ENCODE measurements around the gene ARHGAP10.

The ARHGAP10 gene

GRCh38 chr4:147958489-147959065 is 226.7 kb downstream of the ARHGAP10 start:
- Mint-ChIP-seq H3K27ac (no peak overlapping the region), H3K27me3 (peaks cover 4% of the 10 kb centered on the region), H3K4me3 (no peak overlapping the region), H3K36me3 (no peaks in the 10 kb centered on the region), H3K4me1 (no peaks in the 10 kb centered on the region), H3K9me3 (no peaks in the 10 kb centered on the region)
- DNase-seq (ENCODE audit: low spot score in 2 of 2) (no peak), ATAC-seq (ENCODE audit: low read depth) (no peak)

- Mint-ChIP-seq H3K27ac (no peak overlapping the region), H3K4me3 (no peak overlapping the region), H3K4me1 (no peaks in the 10 kb centered on the region), H3K9me3 (no peaks in the 10 kb centered on the region), H3K36me3 (no peaks in the 10 kb centered on the region), H3K27me3 (peaks cover 6% of the 10 kb centered on the region)
- DNase-seq (ENCODE audit: low spot score in 2 of 2) (no peak), ATAC-seq (ENCODE audit: low read depth) (no peak)
Observed at GRCh38 chr4:147960971-147961370, 229.1 kb downstream of the ARHGAP10 start.

GRCh38 chr4:147963839-147964238 is 232.0 kb downstream of the ARHGAP10 start:
- DNase-seq (ENCODE audit: low spot score in 2 of 2) (no peak), ATAC-seq (ENCODE audit: low read depth) (no peak)
- no peak overlapping the region for H3K27ac Mint-ChIP-seq
- peaks cover 6% of the 10 kb centered on the region for H3K27me3 Mint-ChIP-seq
- no peak overlapping the region for H3K4me3 Mint-ChIP-seq
- H3K36me3 Mint-ChIP-seq = no peaks in the 10 kb centered on the region
- H3K4me1 Mint-ChIP-seq = no peaks in the 10 kb centered on the region
- H3K9me3 Mint-ChIP-seq = no peaks in the 10 kb centered on the region

GRCh38 chr4:147964266-147964880 is 232.5 kb downstream of the ARHGAP10 start:
- DNase-seq (ENCODE audit: low spot score in 2 of 2) (no peak), ATAC-seq (ENCODE audit: low read depth) (no peak)
- no peaks in the 10 kb centered on the region for H3K9me3 Mint-ChIP-seq
- no peak overlapping the region for H3K27ac Mint-ChIP-seq
- no peak overlapping the region for H3K4me3 Mint-ChIP-seq
- H3K27me3 Mint-ChIP-seq = peaks cover 6% of the 10 kb centered on the region
- no peaks in the 10 kb centered on the region for H3K4me1 Mint-ChIP-seq
- no peaks in the 10 kb centered on the region for H3K36me3 Mint-ChIP-seq

GRCh38 chr4:147965056-147965455 is 233.2 kb downstream of the ARHGAP10 start:
- H3K27ac Mint-ChIP-seq = no peak overlapping the region
- ATAC-seq (ENCODE audit: low read depth) (no peak), DNase-seq (ENCODE audit: low spot score in 2 of 2) (no peak)
- no peaks in the 10 kb centered on the region for H3K36me3 Mint-ChIP-seq
- H3K27me3 Mint-ChIP-seq = peaks cover 6% of the 10 kb centered on the region
- no peaks in the 10 kb centered on the region for H3K4me1 Mint-ChIP-seq
- no peak overlapping the region for H3K4me3 Mint-ChIP-seq
- H3K9me3 Mint-ChIP-seq = no peaks in the 10 kb centered on the region

GRCh38 chr4:147965873-147966272 is 234.0 kb downstream of the ARHGAP10 start:
- peaks cover 6% of the 10 kb centered on the region for H3K27me3 Mint-ChIP-seq
- H3K4me3 Mint-ChIP-seq = no peak overlapping the region
- DNase-seq (ENCODE audit: low spot score in 2 of 2) (no peak), ATAC-seq (ENCODE audit: low read depth) (no peak)
- H3K9me3 Mint-ChIP-seq = no peaks in the 10 kb centered on the region
- no peaks in the 10 kb centered on the region for H3K36me3 Mint-ChIP-seq
- H3K27ac Mint-ChIP-seq = no peak overlapping the region
- H3K4me1 Mint-ChIP-seq = no peaks in the 10 kb centered on the region

GRCh38 chr4:147968641-147969040 is 236.8 kb downstream of the ARHGAP10 start:
- no peak for DNase-seq (ENCODE audit: low spot score in 2 of 2)
- no peak overlapping the region for H3K27ac Mint-ChIP-seq
- no peak for ATAC-seq (ENCODE audit: low read depth)
- no peak overlapping the region for H3K4me3 Mint-ChIP-seq
- H3K36me3 Mint-ChIP-seq = no peaks in the 10 kb centered on the region
- peaks cover 5% of the 10 kb centered on the region for H3K27me3 Mint-ChIP-seq
- no peaks in the 10 kb centered on the region for H3K4me1 Mint-ChIP-seq
- no peaks in the 10 kb centered on the region for H3K9me3 Mint-ChIP-seq

GRCh38 chr4:147969573-147970385 is 237.9 kb downstream of the ARHGAP10 start:
- Mint-ChIP-seq H3K27me3 (peaks cover 3% of the 10 kb centered on the region), H3K27ac (no peak overlapping the region), H3K9me3 (no peaks in the 10 kb centered on the region), H3K4me3 (no peak overlapping the region), H3K36me3 (no peaks in the 10 kb centered on the region), H3K4me1 (no peaks in the 10 kb centered on the region)
- ATAC-seq (ENCODE audit: low read depth) (no peak), DNase-seq (ENCODE audit: low spot score in 2 of 2) (no peak)

GRCh38 chr4:147971116-147971515 is 239.2 kb downstream of the ARHGAP10 start:
- no peak overlapping the region for H3K4me3 Mint-ChIP-seq
- no peaks in the 10 kb centered on the region for H3K9me3 Mint-ChIP-seq
- peaks cover 3% of the 10 kb centered on the region for H3K27me3 Mint-ChIP-seq
- H3K36me3 Mint-ChIP-seq = no peaks in the 10 kb centered on the region
- no peak for DNase-seq (ENCODE audit: low spot score in 2 of 2)
- no peak overlapping the region for H3K27ac Mint-ChIP-seq
- H3K4me1 Mint-ChIP-seq = no peaks in the 10 kb centered on the region
- ATAC-seq (ENCODE audit: low read depth) = no peak

GRCh38 chr4:147975325-147975724 is 243.4 kb downstream of the ARHGAP10 start:
- H3K36me3 Mint-ChIP-seq = no peaks in the 10 kb centered on the region
- no peak overlapping the region for H3K27ac Mint-ChIP-seq
- no peak for DNase-seq (ENCODE audit: low spot score in 2 of 2)

GRCh38 chr4:147975933-147976928 is 244.3 kb downstream of the ARHGAP10 start:
- Mint-ChIP-seq H3K27ac (no peak overlapping the region), H3K9me3 (no peaks in the 10 kb centered on the region), H3K4me3 (no peak overlapping the region), H3K36me3 (no peaks in the 10 kb centered on the region), H3K27me3 (peaks cover 2% of the 10 kb centered on the region), H3K4me1 (no peaks in the 10 kb centered on the region)
- DNase-seq (ENCODE audit: low spot score in 2 of 2) = no peak
- ATAC-seq (ENCODE audit: low read depth) = no peak

More at GRCh38 chr4:147975325-147975724, 243.4 kb downstream of the ARHGAP10 start:
- H3K4me1 Mint-ChIP-seq = no peaks in the 10 kb centered on the region
- H3K27me3 Mint-ChIP-seq = peaks cover 3% of the 10 kb centered on the region
- H3K4me3 Mint-ChIP-seq = no peak overlapping the region
- no peaks in the 10 kb centered on the region for H3K9me3 Mint-ChIP-seq
- ATAC-seq (ENCODE audit: low read depth) = no peak

- H3K4me1 Mint-ChIP-seq = no peaks in the 10 kb centered on the region
- H3K9me3 Mint-ChIP-seq = no peaks in the 10 kb centered on the region
- DNase-seq (ENCODE audit: low spot score in 2 of 2) (no peak), ATAC-seq (ENCODE audit: low read depth) (no peak)
- peaks cover 5% of the 10 kb centered on the region for H3K27me3 Mint-ChIP-seq
- peaks cover 2% of the 10 kb centered on the region for H3K36me3 Mint-ChIP-seq
- H3K4me3 Mint-ChIP-seq = no peak overlapping the region
- no peak overlapping the region for H3K27ac Mint-ChIP-seq
Observed at GRCh38 chr4:147980586-147980985, 248.7 kb downstream of the ARHGAP10 start.

GRCh38 chr4:147981305-147981704 is 249.4 kb downstream of the ARHGAP10 start:
- DNase-seq (ENCODE audit: low spot score in 2 of 2) = no peak
- Mint-ChIP-seq H3K27ac (no peak overlapping the region), H3K4me1 (no peaks in the 10 kb centered on the region), H3K36me3 (peaks cover 2% of the 10 kb centered on the region), H3K4me3 (no peak overlapping the region), H3K9me3 (no peaks in the 10 kb centered on the region), H3K27me3 (peaks cover 5% of the 10 kb centered on the region)
- no peak for ATAC-seq (ENCODE audit: low read depth)
